ENCODE data around the gene USP40.

GRCh38 chr2:233495503-233496496 is 70.8 kb downstream of the USP40 start:
- TF ChIP-seq POLR2A (IDR thresholded peaks at IDR 0.05) = no peak
- no peak for TF ChIP-seq CTCF (IDR thresholded peaks at IDR 0.05)
- no peak for TF ChIP-seq POLR2AphosphoS5 (IDR thresholded peaks at IDR 0.05)
- no peak for TF ChIP-seq EP300 (IDR thresholded peaks at IDR 0.05)
